ENCODE measurements around the gene TBC1D22A.

Gene TBC1D22A

DNA sequence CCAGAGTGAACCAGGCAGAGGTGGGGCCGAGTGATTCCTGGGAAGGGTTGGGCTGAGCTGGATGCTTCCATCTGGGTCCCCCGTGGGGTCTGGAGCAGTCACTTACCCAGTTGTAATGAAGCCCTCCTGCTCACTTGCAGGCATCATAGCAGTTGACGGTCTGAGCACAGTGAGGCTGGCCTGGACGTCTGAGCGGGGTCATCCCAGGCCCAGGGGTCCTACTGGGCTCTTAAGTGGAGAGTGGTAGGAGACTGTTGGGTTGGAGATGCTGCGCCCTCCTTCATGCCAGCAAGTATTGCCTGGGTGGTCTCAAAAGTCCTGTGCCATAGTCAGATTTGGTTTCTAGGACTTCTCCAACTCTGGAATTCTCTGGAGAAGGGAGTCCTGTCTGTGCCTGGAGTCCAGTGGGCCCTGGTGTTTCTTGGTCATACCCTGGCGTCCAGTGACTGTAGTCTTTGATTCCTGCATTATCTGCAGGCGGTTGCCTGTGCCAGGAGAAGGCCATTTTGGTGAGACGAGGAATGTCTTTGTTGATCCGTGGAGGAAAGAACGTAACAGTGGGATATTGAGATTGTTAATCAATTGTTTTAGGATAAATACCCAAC lies 82.3 kb downstream of the TBC1D22A start:
- DNase-seq: no peak

DNA sequence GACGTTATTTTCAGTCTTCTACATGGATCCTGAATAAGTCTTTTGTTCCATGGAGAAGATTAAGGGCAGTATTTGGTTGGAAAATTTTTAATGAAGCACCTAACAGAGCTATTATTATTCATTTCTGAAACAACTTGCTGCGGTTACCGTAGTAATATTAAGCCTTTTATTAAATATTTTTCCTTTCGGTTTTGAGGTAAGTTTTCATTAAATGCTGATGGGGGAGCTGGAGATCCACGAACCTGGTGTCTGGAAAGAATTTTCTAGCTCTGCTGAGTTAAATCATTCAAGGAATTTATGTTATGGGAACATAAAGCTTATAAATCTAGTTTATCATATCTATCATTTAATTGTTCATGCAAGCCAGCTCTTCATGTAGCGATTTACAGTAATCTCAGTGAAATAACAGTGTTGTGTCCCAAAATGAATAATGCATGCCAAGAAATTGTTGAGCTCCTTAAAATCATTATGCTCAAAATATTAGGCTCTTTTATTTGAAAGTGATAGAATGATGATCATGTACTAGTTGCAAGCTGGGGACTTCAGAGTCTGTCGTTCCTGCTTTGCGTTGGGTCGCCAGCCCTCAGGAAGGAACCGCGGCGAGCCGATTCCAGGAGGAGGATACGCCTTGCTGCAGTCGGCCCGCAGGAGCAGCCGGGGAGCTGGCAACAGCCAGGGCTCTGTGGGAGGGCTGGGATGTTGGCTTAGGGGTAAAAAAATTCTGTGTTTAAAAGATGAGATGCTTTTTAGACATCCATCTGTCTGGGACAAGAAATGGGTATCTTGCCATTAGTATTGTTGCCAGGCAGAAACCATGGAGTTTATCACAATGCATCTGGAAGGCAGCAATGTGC lies 83.1 kb downstream of the TBC1D22A start:
- no peak for DNase-seq

GRCh38 chr22:46846150-46846831 lies 83.8 kb downstream of the TBC1D22A start:
- no peak for DNase-seq

DNA sequence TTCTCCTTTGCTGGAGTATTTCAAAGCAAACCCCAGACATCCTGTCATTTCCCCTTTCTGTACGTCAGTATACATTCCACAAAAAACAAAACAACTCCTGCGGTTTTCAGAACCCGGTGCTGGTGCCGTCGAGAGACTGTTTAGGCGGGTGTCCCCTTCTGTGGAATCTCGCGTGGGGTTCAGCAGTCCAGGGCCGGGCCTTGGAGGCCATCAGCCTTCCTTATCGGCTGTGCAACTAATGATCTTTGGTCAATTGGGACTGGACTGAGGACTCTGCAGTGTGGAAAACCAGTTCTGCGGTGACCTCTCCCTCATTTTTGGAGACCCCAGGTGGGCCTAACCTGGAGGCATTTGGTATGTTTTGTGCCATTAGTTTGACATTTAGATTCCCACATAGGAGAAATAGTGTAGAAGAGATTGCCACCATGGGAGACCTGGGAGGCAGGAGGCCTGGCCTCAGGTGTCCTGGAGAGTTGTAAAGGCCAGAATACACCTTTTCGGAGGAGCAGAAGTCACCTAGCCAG lies 84.4 kb downstream of the TBC1D22A start:
- no peak for DNase-seq

DNA sequence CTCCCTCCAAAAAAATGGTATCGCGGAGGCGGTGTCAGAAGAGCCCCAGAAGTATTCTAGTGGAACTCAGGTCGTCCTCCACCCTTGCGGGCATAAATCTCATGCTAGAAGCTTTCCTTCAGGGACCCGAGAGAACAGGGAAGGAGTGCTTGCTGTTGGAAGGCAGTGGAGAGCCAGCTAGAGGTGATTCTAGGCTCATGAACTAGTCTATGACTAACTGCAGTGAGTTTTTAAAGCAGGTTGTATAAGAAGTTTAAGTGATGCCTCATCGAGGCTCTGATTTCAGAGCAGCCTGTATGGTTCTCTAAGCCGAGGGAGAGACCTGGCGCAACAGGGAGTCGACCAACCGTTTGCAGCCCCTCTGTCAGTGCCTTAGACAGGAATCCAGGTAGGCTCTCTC lies 85.7 kb downstream of the TBC1D22A start:
- no peak for DNase-seq

DNA sequence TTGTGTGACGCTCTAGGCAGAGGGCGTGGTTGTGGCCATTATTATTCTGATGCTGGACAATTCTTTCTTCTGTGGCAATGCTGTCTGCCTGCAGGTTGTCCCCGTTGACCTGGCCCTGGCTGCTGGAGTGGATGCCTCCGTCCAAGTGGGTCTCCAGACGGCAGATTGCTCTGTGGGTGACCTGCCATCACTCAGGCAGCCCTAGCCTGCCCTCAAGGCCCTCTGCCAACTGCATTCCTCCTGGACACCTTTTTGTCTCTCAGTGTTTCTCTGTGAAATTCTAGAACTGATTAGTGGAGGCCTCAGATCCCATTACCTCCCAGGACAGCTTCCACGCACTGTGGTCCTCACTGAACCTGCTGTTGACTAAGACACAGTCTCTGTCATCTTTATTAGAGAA lies 86.7 kb downstream of the TBC1D22A start:
- no peak for DNase-seq

DNA sequence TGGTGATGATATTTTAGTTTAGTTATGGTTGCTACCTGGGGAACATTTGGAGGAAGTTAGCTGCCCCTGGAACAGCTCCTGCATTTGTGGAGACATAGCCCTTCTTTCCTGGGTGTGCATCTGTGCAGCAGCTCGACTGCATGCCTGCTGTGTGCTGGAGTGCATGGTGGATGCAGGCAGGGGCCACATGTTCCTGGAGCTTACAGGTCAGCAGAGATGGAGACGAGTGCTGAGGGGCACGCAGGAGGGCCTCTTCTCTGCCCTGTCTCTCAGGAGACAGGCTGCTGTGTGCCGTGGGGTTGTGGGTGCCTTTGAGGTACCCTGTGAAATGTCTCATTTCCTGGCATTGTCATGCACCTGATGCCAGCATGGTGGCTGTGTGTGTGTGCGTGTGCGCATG lies 87.5 kb downstream of the TBC1D22A start:
- DNase-seq: no peak

DNA sequence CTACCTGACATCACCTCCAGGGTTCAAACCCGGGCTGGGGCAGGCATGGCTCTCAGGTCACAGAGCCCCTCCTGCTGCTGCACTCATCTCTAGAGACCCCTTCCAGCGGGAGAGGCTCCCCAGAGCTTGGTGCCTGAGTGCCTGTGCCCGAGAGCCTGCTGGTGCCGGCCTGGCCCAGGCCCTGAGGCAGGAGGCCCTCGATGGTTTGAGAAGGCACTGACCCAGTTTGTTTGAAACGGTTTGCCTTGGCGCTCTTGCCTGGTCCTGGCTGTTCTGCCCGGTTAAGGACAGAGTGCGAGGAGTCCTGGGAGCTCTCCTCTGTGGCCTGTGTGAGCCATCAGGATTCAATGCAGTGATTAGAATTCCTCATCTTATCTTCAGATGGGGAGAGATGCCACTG lies 88.9 kb downstream of the TBC1D22A start:
- DNase-seq: no peak

- no peak for DNase-seq
Observed at GRCh38 chr22:46851941-46852340, 89.5 kb downstream of the TBC1D22A start.

GRCh38 chr22:46852771-46853170 lies 90.3 kb downstream of the TBC1D22A start:
- no peak for DNase-seq

- DNase-seq: no peak
Observed at GRCh38 chr22:46853191-46853590, 90.7 kb downstream of the TBC1D22A start.

DNA sequence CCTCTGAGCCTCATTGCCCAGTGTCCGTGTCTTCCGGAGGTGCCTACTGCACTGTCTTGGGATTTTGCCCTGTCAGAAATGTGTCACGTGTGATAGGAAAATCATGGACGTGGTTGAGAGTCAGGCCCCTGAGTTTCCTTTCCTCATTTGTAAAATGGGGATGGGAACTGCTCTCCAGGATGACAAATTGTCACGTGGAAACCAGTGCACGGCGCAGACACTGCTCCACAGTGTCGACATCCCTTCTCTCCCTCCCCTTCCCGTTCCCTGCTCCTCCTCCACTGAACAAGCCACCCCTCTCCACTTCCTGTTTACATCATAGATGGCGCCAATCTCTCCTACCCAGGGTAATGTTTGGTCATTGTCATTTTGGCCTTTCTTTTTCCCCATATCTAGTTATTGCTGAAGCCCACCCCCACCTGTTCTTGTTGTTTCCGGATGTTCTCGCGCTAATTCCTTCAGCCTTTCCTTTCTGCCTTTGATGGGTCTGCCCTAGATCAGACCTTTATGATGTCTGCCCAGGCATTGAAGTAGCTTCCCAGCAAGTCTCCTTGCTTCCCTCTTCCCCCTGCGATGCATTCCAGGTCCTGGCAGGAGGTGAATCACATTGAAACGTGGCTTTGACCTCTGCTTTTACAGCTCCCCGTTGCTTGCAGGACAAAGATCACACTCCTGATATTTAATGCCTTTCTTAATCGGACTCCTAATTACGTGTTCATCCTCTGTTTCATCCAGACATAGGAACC lies 91.8 kb downstream of the TBC1D22A start:
- DNase-seq: no peak

- DNase-seq: no peak
Observed at GRCh38 chr22:46855681-46856080, 93.2 kb downstream of the TBC1D22A start.

GRCh38 chr22:46856661-46857060 lies 94.2 kb downstream of the TBC1D22A start:
- DNase-seq: no peak

- DNase-seq: no peak
Observed at GRCh38 chr22:46857142-46857884, 94.9 kb downstream of the TBC1D22A start.

DNA sequence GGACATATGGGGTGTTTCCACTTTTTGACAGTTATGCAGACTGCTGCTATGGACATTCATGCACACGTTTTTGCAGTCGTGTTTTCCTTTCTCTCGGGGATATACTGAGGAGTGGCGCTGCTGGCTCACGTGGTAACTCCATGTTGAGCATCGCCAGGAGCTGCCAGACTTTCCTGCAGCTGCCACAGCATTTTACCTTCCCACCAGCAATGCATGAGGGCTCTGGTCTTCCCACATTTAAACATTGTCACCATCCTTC lies 95.4 kb downstream of the TBC1D22A start:
- no peak for DNase-seq

DNA sequence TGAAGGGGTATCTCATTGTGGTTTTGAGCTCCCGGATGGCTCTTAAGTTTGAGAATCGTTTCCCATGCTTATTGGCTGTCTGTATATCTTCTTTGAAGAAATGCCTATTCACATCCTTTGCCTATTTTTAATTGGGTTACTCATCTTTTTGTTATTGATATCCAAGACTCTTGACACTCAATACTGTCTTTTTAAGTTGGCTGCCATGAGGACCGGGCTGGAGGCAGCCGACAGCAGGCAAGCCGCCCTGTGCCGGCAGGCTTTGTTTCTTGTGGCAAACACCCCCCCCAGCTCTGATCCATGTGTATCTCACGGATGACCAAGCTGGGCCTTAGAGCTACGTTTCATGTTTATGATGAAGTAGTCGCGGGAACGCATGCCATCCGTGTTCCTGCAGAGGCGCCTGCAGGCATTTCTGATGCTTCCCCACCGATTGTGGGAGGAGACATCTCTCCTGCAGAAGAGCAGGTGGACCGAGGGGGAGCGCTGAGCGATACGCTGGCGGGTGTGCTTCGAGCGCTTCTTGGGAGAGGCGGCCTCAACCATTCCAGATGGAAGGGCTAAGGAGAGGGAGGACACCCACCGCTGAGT lies 95.8 kb downstream of the TBC1D22A start:
- DNase-seq: no peak

GRCh38 chr22:46860562-46860961 lies 98.1 kb downstream of the TBC1D22A start:
- no peak for DNase-seq

- no peak for DNase-seq
Observed at GRCh38 chr22:46861468-46862367, 99.3 kb downstream of the TBC1D22A start.

DNA sequence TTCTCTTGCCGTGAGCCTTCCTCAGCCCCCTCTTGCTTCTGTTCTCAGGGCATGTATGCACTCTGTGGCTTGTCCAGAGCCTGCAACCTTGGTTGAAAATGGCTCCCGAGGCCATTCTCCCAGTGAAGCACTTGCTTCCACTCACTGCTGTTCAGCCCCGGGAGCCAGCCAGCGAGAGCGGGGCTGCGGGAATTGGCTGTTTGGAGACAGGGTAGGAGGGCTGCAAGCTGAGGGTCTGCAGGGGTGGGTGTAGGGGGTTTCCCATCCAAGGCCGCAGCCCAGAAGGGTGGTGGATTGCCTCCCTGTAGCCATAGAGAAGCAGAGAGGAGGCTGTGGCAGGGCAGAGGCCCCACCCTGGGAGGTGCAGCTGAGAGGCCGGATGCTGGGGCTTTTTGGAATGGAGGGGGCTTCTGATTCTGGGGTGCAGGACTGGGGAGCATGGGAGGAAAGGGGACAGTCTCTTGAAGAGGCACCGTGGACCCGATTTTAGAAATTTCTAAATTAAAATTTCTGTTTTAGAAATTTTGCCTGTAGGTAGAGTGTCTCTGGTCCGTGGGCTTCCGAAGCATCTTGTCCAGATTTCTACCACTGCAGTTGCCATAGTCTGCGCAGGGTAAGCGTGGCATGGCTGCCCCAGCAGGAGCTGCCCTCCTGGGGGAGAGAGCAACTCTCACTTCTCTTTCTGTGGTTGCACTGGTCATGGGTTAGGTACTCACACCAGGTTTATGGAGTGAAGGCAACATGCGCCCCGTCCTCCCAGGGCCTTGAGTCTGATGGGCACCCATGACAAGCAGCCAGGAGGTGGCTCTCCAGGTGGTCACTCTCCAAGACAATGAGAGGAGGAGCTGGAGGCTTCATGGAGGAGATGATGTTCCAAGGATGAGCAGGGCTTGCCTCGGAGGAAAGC lies 100.2 kb downstream of the TBC1D22A start:
- DNase-seq: no peak
